Left renal pelvis (tissue), 4 donors: Measurements from ENCODE around the gene GRIK5. TPM values are rescaled to one million over a fixed set of nuclear protein-coding genes. Genes with fewer than 3 reads are reported as not detected.

ENCODE experiments used
- DNase-seq, 4 donors: peaks; one replicate each; pipeline ENCODE4 v3.0.0-alpha.2; 2013; ENCODE audit warnings: low read depth in 4 of 4, low spot score in 3 of 4
- polyA plus RNA-seq, 4 donors: library from polyadenylated mRNA; unstranded; fragments of 120-200 nt; gene quantifications; one replicate each; pipeline ENCODE4 v1.2.1, GENCODE V29; 2013; ENCODE audit not compliant: insufficient read length in 4 of 4

GRIK5 gene
- polyA plus RNA-seq, 4 donors: 18.3 to 30.7 (median 21.4) TPM

- DNase-seq: no peak
These were observed 8.7 kb upstream of the GRIK5 start for GRCh38 chr19:42078538-42079275.

DNA sequence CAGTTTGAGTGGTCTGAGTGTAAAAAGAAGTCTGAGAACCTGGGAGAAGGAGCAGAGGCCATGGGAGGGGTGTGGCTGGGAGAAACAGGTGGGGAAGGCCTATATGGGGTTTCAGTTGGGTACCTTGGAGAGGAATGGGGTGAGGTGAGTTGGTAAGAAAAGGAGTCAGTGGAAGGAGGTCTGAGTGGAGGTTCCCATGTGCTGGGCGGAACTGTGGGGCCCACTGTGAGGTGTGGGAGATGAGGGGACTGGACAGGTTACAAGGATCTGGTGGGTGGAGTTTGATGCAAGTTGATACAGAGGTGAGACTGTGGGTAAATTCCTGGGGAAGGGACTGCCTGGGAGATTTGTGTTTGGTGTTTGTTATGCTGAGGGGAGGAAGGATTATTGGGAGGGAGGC lies 8.1 kb upstream of the GRIK5 start:
- DNase-seq: no peak

DNA sequence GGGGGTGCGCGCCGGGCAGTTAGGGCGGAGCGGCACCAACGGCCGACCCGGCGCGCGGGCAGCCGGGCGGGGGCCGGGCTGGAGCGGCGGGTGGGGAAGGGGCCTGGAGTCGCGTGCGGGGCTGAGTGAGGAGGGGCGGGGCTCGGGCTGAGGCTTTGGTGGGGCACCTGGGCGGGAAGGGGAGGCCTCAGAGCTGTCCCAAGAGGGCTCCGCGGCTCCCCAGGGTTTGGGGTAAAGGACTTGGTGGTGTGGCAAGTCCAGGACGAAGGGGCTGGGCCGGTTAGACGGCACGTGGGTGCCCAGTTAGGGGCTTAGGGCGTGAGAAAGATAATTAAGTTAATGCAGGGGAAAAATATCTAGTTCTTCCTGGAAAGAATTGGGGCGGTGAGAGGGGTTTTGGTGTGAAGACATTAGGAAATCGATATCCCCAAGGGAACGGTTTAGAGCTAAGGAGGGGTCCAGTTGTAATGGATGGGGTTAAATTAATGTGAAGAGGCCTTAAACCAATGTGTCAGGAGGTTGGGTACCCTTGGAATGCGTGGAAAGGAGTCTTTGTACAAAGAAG lies 6.5 kb upstream of the GRIK5 start:
- DNase-seq: no peak

GRCh38 chr19:42075616-42076379 lies 5.8 kb upstream of the GRIK5 start, which contains the start of gene ZNF574:
TSS of gene ZNF574 (plus strand) at chr19:42076166. CDS start at chr19:42078607, 2,441 bp downstream.
- DNase-seq: peak; percentile 98 to 99 (median 98)

DNA sequence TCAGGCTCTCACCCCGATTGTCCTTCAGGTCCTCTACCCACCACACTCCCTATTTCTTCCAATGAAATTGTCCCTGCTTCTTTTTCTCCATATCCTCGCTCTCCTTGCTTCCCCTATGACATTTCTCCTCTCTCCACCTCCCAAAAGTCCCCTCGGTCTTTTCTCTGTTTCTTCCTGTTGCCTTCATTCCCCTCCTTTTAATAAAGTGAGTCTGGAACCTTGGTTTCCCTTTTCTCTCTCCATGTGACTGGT lies 5.3 kb upstream of the GRIK5 start:
- no peak for DNase-seq

DNA sequence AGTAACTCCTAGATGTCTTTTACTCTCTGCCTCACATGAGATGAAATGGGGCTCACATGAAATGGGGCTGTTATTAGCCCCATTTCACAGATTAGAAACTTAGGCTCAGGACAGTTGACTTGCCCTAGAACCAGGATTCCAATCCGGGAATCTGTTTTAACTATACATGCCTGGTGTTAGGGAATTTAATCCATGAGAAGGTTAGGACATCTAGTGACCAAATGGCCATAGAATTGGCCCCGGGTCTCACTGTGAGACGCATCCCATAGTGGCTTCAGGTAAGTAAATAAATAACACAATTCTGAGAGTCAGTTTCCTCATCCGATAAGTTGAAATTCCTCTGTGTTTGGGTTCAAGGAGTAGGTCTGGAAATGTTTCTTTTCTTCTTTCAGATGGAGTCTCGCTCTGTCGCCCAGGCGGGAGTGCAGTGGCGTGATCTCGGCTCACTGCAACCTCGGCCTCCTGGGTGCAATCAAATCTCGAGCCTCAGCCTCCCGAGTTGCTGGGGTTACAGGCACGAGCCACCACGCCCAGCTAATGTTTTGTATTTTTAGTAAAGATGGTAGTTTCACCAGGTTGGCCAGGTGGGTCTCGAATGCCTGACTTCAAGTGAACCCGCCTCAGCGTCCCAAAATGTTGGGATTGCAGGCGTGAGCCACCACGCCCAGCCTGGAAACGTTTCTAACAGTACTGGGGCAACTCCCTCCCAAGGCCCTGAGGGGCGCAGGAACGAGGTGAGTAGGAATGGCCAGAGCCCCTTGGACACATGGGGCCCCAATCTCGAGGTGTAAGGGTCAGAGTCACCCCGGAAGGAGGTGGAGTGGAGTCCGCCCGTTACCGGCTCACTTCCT lies 4.7 kb upstream of the GRIK5 start:
- peak in 2 of 4 donors; percentile 20 to 36 for DNase-seq

GRCh38 chr19:42071247-42071646 lies 1.2 kb upstream of the GRIK5 start:
- no peak for DNase-seq

DNA sequence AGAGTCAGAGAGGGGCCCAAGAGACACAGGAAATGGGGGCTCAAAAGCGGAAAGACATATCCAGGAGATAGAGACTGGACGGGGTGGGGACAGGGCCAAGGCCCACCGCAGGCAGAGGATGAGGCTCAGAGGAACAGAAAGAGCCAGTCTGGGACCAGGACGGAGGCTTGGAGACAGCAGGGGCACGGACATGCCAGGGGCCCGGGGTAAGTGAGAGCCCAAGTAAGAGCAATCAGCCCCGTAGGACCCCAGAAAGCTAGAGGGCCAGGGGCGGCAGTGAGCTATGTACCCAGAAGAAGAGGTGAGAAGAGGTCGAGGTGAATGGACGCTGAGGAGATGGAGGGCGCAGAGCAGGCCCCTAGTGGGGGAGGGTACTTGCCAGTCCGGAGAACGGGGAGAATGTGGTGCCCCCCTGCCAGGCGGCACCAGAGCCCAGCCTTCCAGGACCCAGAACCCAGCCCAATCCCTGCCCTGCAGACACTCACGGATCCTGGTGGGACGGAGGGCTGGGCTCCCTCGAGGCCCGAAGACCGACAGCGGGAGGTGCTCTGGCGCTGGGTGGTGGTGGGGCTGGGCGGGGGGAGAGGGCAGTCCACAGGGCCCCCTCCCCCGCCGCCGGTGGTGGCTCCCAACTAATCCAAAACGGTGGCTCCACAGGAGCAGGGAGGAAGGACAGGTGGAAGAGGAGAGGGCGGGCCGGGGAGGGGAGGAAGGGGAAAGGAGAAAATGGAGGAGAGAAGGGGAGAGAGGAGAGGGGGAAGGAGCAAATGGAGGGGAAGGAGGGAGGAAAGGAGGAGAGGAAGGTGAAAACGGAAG lies 1.0 kb downstream of the GRIK5 start:
- DNase-seq: no peak

DNA sequence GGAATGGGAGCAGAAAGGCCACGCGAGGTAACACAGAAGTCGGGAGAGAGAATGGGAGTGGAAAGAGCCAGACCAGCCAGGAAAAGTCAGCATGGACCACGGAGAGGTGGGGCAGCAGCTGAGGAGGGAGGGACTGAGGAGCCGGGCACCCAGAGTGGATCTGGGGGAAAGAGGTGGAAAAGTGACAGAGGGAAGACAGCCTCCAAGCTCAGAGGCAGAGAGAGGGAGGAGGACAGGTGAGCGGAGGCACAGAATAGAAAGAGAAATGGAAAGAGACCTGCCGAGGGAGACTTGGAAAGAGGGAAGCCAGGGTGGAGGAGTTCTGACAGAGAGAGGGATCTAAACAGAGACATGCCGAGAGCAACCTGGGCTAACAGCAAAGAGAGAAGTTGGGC lies 1.6 kb downstream of the GRIK5 start:
- no peak for DNase-seq

DNA sequence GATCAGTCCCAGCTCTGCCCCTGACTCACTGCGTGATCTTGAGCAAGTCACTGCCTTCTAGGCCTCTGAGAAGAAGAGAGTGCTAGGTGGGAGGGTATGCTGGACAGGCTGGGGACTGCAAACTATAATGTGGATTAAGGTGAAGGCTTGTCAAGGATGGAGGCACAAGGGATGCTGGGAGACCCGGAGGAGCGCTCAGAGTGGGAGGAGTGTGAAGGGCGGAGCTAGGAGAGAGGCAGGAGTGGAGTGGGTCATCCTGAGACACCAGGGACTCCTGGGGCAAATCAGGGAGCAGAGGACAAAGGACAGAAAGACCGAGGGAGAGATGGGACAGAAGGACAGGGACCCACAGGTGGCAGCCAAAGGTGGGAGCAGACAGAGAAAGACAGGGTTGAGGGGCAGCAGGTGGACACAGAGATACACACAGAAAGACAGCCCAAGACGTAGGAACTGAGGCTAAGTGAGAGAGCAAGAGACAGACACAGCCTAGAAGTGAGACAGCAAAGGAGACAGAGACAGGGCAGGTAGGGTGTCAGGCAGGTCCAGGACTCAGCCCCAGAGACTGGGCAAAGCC lies 2.6 kb downstream of the GRIK5 start:
- no peak for DNase-seq

- no peak for DNase-seq
These were observed 3.8 kb downstream of the GRIK5 start for GRCh38 chr19:42066075-42066754.

DNA sequence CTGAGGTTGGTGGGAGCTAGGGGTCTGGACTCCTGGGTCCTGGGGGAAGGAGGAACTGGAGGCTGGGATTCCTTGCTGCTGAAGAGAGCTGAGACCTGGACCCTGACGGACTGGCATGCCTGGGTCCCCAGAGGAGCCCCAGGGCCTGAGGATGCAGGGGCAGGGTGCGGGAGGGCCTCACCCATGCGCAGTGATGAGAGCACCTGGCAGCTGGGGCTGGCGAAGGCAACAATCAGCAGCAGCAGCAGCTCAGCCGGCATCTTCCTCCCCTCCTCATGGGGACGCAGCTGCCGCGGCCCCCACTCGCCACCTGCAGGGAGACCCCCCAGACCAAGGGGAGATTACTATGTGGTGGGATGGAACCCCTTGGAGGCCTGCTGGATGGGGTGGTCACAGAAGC lies 4.5 kb downstream of the GRIK5 start:
- DNase-seq: no peak

GRCh38 chr19:42065051-42065450 lies 5.0 kb downstream of the GRIK5 start:
- DNase-seq: no peak

DNA sequence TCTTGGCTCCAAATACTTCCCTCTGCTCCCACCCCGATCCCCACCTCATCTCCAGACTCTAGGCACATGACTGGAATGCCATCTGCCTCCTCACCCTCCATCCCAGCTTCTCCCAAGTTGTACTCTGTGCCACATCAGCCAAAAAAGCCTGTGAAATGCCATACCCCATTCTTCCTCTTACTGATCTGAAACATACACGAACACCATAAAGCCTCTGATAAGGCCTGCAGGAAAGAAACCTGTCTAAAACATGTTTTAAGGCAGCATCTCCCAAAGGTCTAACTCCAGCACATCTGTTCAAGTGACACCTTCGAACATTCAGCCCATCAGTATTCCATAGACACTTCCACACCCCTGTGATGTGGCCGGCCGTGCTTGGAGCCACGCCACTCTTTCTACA lies 5.6 kb downstream of the GRIK5 start:
- no peak for DNase-seq

GRCh38 chr19:42062381-42062780 lies 7.6 kb downstream of the GRIK5 start:
- DNase-seq: no peak

DNA sequence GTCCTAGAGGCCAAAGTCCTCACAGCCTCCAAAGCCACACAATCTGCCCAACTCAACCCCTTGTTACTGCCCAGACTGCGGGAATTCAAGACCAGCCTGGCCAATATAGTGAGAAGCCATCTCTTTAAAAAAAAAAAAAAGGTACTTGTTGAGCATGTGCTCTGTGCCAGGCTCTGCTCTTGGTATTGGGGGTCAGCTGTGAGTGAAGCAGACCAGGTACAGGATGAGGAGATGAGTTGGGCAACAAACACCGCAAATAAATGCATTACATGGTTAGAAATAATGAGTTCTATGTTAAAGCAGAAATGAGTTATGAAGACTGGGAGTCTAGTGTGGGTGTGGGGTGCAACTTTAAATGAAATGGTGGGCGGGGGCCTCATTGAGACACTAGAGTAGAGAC lies 9.9 kb downstream of the GRIK5 start:
- DNase-seq: no peak

DNA sequence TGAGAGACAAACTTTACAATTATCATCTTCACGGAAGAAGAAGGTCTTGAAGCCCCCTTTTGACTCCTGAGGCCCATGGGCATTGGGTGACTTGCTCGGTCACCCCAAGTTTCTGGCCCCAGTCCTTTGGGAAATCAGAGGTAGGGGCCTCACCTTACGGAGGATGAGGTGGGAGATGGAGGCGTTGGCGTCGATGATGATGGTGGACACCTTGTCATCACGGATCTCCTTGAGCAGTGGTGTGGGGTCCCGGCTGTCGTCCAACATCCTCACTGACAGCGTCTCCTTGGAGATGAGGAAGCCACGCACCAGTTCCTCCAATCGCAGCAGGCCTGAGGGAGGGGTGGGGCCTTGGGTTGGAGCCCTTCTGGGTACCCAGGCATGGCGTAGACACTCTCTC lies 10.8 kb downstream of the GRIK5 start:
- DNase-seq: no peak

DNA sequence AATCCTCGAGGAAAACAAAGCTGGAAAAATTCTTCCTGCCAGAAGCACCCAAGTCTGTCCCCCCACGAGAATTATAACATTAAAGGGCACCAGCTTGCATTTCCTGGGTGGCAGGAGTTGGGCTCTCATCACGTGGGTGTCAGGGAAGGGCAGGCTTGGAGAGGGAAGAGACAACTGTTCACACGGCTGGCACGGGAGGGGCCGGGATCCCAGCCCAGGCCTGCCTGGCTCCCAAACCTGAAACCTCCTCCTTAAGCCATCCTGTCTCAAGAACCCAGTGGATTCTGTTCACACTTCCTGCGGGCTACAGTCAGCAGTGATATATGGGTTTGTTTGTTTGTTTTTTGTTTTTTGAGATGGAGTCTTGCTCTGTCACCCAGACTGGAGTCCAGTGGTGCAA lies 12.2 kb downstream of the GRIK5 start:
- DNase-seq: no peak

DNA sequence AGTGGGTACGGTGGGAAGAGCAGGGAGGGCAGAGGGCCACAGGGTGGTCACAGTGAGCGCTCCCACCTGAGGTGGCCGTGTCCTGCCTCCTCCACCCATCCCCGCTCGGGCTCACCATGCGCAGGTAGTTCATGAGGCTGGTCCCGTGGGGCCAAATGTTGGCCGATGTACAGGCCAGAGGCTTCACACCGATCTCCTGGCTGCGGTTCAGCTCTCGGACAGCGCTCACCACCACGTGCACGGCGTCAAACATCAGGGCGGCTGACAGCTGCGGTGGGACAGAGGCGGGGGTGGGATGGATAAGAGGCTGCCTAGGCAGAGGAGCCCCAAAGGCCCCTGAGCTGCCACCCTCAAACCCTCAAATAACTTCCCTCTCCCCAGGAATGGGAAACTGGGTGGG lies 15.8 kb downstream of the GRIK5 start:
- DNase-seq: no peak
